H4 (cell line): Measurements from ENCODE around the gene EPHA7. TPM values are rescaled to one million over a fixed set of nuclear protein-coding genes. Genes with fewer than 3 reads are reported as not detected.

ENCODE experiments used
- DNase-seq: peaks from one replicate; pipeline ENCODE4 v3.0.0-alpha.2; 2015; ENCODE audit warnings: low spot score
- total RNA-seq: library from RNA; depleted of rRNA; stranded (reverse); fragments of >200 nt; shearing (Covaris generic); gene quantifications from 2 replicates; pipeline ENCODE4 v1.2.3, GENCODE V29; 2014

Gene EPHA7
- total RNA-seq, 1 experiment from 2014 or later = 5.6 TPM

DNA sequence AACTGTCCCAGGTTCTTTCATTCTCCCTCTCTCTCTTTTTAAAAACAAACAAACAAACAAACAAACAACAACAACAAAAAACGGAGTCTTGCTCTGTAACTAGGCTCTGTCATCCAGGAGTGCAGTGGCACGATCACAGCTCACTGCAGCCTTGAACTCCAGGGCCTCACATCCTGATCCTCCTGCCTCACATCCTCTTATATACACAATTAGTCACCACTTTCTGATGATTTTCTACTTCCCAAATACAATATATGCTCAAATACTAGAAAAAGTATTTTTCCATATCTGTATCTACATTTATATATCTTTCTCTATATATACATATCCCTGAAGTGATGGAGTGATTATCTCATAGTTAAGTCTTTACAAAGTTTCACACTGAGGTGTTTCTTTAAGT lies 170.7 kb downstream of the EPHA7 start:
- no peak for DNase-seq

DNA sequence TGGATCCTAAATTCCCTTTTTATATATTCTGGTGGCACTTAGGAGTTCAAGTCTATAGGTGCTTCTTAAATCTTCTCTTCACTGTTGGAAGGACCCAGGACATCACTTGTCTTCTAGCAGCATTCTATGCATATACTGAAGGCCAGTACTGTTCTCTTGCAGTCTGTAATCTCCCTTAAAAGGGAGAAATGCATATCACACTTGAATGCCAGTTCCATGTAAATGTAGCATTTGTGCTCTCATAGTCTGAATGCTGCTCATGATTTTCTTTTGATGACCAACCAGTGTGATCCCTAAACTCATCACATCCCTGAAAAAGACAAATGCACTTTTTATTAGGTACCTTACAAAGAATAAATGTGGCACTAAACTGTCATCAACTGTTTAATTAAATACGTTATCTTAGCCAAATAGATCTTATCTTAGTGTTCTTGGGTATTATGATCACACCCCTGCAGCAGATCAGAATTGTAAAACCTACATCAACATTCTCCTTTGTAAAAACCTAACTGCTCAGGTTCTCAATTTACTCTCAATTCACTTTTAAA lies 176.1 kb downstream of the EPHA7 start:
- no peak for DNase-seq

DNA sequence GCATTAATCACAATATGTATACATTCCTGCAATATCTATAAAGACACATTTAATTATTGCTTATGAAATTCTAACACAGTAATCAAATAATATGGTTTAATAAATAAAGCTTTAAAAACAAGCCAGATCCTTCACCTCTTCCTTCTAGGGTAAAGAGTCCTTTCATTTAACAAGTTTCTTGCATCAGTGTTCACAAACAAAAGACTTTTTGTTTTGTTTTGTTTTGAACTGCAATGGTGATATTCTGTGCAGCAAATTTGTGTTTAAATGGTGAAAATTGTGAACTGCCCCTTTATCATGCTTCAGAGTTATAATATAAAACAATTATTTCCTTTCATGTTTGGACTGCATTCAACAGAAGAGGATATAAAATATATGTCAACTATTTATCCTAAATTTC lies 177.3 kb downstream of the EPHA7 start:
- no peak for DNase-seq

DNA sequence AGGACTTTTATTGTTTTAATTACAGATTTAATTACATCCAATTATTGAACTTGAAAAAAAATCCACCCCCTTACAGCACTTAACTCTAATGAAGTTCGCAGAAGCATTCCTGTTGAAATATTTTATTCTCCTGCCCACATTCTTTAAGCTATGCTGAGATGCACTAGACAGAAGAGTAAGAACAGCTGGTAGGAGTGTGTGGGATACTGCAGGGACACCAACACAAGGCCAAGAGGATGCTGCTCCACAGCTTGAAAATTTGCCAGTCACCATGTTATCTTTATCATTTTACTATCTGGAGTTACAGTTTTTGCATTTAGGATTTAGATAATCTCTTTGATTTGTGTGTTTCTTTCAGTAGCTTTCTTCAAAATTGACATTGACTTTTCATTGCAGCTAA lies 180.7 kb downstream of the EPHA7 start:
- DNase-seq = no peak

DNA sequence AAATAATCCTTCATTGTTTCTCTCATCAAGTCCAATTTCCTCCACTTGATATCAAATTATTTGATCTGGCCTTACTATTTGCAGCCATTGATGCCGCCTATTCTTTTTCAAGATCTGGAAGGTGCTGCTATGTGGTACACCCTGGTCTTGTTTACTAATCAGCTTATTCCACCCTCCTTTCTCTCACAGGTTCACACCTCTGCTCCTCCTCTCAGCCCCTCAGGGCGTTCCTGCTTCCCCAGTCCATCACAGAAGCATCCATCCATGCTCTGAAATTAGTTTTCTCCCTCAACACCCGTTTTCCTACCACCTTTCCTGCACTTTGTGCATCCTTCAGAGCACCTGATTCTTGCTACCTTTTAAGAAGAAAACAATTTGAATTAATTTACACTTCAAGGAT lies 183.6 kb downstream of the EPHA7 start:
- DNase-seq = no peak

DNA sequence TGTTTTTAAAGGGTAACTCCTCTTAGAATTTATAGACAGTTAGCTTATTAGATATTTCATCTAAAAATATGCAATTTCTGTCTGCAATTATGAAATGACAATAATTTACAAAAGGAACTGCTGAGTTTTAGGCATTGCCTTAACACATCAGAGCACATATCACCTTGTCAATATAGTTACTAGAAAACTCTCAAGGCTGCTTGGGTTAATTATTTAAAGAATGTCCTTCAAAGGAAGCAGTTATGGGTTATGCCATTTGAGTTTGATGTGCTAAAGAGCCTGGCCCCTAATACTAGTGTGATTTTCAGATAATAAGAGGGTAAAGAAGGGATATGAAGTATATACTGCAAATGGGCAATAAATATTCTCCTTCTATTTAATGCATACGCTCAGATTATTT lies 192.5 kb downstream of the EPHA7 start:
- DNase-seq = no peak

DNA sequence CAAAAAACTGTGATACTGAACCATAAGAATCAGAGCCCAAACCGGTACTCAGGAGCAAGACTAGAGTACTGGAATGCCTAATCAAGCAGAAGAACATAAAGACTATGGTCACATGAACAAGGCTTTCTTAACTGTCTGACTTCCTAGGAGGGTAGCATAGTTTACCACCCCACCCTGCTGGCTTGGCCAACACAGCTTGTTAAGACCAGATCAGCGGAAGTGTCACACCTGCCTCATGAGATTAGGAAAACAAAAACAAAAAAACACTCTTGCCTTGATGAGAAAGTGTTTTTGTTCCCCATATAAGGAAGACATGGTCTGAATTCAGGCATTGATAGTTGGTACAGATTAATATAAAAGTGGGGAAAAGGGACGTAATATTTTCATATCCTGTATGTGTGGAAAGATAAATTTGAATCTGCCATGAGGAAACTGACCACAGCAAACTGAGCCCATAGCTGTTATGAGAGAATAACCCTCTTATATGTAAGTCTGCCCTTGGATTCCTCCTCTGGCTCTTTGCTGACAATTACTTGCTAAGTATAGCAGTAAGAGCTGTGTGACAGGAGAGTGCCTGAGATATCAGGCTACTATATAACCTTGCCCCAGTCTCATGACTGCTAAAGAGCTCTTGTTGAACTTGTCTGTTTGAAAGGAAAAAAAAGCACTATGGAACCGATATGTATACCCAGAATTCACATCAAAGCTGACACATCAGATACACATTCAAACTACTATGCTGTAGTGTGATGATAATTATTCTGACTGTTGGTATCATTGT lies 197.1 kb downstream of the EPHA7 start:
- DNase-seq = no peak

DNA sequence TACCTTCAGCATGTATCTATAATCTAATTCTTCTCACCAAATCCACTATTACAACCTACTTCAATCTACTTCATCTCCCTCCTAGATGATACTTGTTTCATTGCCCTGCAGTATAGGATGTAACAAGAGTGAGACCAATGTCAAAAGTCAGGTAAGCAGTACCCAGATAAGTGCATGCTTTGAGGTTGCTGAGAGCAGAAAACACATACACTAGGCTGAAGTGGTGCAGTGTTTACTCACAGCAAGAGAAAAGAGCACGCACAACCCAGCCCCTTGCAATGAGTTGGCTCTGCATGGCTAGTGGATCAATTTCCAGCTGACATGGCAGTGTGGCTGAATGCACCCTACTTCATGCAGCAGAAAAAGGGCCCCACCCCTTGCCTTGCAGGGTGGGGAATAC lies 199.9 kb downstream of the EPHA7 start:
- no peak for DNase-seq

DNA sequence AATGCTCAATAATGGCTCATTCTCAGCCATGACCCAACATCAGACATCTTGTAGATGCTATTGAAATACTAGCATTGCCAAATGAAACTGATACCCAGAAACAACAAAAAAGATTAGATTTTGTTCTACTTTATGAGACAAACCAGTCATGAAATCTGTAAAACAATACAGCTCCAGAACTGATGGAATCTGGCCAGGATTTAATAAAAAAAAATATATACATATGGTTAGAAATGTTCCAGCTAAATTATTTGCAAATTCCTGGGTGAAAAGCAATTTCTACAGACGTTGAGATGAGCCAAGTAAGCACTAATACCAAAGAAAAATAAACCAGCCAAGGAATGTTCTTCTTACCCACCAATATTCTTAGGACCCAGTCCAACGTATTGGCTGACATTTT lies 201.3 kb downstream of the EPHA7 start:
- DNase-seq = no peak

DNA sequence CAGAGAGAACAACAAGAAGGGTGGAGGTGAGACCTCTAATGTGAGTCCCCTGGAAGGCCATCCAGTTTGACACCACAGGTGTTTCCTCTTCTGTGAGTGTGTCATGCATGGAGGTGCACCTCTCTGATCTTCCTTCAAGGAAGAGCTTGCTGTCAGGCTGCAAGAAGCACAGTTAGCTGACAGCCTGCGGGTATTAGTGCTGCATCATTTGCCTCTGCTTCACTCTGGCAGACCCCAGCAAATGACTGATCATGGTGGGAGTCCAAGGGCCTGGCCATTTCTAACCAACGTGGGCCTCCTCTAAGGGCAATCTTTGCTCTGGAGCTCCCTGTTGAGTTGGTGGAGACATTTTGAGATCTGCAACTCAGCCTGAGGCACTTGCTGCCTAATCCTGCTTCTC lies 206.3 kb downstream of the EPHA7 start:
- DNase-seq = no peak

DNA sequence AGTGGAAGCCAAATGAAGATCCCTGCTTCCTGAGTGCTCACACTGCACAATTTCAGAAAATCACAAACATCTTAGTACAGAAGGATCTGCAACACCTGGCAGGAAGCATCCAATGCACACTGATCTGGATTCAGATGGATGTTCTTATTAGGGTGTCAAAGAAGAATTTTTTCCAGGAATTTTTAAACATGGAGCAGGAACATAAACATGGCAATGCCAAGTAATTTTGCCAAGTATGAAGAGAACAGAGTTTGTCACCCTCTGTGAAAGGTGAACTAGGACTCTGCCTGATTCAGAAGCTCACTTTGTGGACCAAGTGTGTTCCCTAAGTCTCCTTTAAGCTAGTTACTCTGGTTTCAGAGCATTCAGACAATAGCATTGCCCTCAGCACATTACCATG lies 208.5 kb downstream of the EPHA7 start:
- no peak for DNase-seq

DNA sequence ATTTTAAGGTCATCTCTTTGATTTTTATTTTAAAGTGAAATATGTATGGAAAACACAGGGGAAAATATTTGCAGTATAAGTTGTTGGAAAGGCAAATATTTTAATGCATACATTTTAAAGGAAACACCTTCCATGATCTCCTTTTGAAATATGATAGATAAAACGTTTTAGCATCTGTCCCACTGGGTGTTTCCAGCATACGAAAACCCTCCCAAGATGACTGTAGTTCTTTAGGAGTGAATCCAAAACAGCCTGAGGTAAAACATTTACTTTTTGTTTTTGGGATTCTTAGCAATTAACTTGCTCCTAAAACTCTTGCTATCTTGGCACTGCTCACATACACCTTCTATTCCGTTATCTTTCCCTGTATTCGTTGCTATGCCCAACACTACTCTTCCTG lies 210.0 kb downstream of the EPHA7 start:
- no peak for DNase-seq

DNA sequence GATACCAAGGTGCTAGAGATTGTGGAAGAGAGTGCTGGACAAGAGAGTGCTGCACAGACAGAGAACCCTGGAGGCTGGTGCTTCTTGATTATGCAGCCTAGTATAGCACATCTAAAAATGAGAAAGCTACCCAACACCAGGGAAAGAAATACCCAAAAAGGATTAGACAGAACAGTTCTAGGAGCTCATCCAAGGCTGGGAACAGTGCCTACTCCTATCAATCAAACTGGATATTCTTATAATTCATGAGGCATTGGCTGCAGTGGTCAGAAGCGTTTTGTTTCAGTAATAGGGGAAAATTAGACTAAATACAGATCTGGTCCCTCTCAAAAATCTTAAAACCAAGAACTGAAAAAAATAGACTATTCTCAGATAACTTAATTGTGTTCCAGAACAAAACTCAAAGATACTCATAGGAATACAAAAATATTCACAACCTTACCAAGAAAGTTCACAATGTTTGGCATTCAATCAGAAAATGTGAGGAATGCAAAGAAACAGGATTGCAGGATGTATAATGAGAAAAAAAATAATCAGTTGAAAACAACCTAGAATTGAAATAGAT lies 222.9 kb downstream of the EPHA7 start:
- DNase-seq = no peak

DNA sequence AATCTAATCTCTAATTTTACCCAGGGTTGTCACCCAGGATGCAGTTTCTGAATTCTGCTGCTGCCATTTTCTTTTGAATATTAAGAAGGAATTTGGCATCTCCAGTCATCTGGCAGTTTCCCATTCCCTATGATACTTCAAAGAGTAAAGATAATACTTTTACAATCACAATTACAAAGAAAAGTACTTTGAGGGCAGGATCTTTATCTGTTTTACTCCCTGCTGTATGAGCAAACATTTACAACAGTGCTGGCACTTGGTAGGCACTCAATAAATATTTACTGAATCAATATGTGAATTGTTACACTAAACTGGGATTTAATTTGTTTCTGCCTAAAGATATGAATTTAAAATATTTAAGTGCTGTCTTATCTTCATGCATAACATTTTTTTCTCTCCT lies 224.9 kb downstream of the EPHA7 start:
- DNase-seq = no peak

DNA sequence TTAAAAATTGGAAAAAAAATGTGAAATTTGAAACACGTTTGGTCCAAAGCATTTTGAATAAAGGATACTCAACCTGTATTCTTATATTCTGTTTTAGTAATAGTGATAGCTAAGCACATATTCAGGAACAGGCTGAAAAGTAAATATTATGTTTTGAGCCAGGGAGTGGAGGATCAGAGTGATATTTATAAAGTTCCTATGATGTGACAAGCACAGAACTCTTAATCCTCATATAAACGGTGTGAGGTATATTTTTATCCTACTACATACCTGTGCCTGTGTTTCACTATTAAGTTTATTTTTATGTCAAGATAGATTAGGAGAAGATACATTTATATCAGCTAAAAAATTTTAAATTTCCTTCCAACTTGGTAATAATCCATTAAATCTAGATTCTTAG lies 225.5 kb downstream of the EPHA7 start:
- no peak for DNase-seq
